Aorta (tissue), 5 donors: ENCODE results near the gene NUP210. TPM values are rescaled to one million over a fixed set of nuclear protein-coding genes. Genes with fewer than 3 reads are reported as not detected.
"Not testable (repeated sequence)": the region's sequence is repeated elsewhere in the genome, so short reads cannot be mapped to it uniquely, and the experiment has no call there.

Experiments used
- ATAC-seq: fragments of 200-7000 bp; cut with Tn5 transposase; one replicate; pipeline ENCODE4 v1.9.1; 2022; ENCODE audit warnings: moderate library complexity; ENCODE audit not compliant: low FRiP score
- DNase-seq, 2 donors: peaks; one replicate each; pipeline ENCODE4 v3.0.0-alpha.2; 2020
- H3K27ac ChIP-seq, 2 donors: one replicate each; pipeline ENCODE4 v1.5.1; 2013; ENCODE audit warnings: low read length in 2 of 2, mild to moderate bottlenecking in 2 of 2, moderate library complexity in 2 of 2, control low read depth in 1 of 2, inconsistent platforms in 1 of 2, low read depth in 1 of 2
- H3K27me3 ChIP-seq, 2 donors: one replicate each; pipeline ENCODE4 v1.6.1; 2013; ENCODE audit warnings: control low read depth in 1 of 2, low read length in 1 of 2, mild to moderate bottlenecking in 1 of 2, moderate library complexity in 1 of 2; ENCODE audit not compliant: insufficient read depth in 2 of 2, control insufficient read depth in 1 of 2
- H3K36me3 ChIP-seq, 2 donors: one replicate each; pipeline ENCODE4 v1.6.1; 2013; ENCODE audit warnings: control low read depth in 1 of 2, low read length in 1 of 2, mild to moderate bottlenecking in 1 of 2; ENCODE audit not compliant: insufficient read depth in 2 of 2, control insufficient read depth in 1 of 2
- H3K4me1 ChIP-seq, 2 donors: one replicate each; pipeline ENCODE4 v1.6.1; 2013; ENCODE audit warnings: low read length in 2 of 2, control low read depth in 1 of 2, mild to moderate bottlenecking in 1 of 2, moderate library complexity in 1 of 2; ENCODE audit not compliant: insufficient read depth in 2 of 2, control insufficient read depth in 1 of 2
- H3K4me3 ChIP-seq, 2 donors: one replicate each; pipeline ENCODE4 v1.5.1; 2013; ENCODE audit warnings: low read length in 2 of 2, control low read depth in 1 of 2, mild to moderate bottlenecking in 1 of 2
- H3K9me3 ChIP-seq: one replicate; pipeline ENCODE4 v1.6.1; 2013; ENCODE audit warnings: mild to moderate bottlenecking, low read length; ENCODE audit not compliant: control insufficient read depth
- WGBS, 2 donors: extraction: QIAGEN DNeasy Blood & Tissue Kit; methylation state at CpG; one replicate each; pipeline ENCODE4 v1.1.7; 2013; 5-methylcytosine and 5-hydroxymethylcytosine counted together
- intact Hi-C, 2 donors: fragments of 100-400 bp; cut with DNase I; formaldehyde crosslinking; loops; one replicate each; pipeline versions ENCODE4 v1.14.2 to v1.15.0; 2022
- polyA plus RNA-seq, 2 donors: library from polyadenylated mRNA; stranded (reverse); fragments of 200-250 nt; gene quantifications; one replicate each; pipeline ENCODE4 v1.2.3, GENCODE V29; 2013
- total RNA-seq, 2 donors: library from RNA; stranded (reverse); fragmentation: NEBNext Ultra II Directional; extraction: Animal tissue kit (Norgen Biotek cat#: 25700); gene quantifications; one replicate each; pipeline ENCODE4 v1.2.1, GENCODE V29; 2021
- donor health status: healthy with polysubstance abuse.
- donor health status: Bipolar disorder and iron deficiency.
- donor health status: DM: no; HTN: no; CAD: no.
- donor health status: DM: no; HTN: no; CAD: no.
- donor health status: DM: yes; HTN: yes; CAD: no.

Gene NUP210
- total and polyA plus RNA-seq, 4 donors = 0.49 to 4.8 (median 1.7) TPM

DNA sequence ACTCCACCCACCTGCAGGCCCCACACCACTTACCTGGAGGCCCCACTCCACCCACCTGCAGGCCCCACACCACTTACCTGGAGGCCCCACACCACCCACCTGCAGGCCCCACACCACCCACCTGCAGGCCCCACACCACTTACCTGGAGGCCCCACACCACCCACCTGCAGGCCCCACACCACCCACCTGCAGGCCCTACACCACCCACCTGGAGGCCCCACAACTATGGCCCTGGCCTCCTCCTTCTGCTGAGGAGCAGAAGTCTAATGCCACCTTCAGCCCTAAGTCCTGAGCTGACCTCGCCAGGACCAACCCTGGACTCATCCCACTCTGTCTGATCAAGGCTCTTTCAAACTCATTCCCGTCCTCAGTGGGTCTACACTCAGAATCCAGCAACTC lies 42.4 kb downstream of the NUP210 start:
- not testable (repeated sequence) for H3K4me3 ChIP-seq, H3K36me3 ChIP-seq, ATAC-seq, H3K27me3 ChIP-seq, H3K4me1 ChIP-seq, DNase-seq, H3K9me3 ChIP-seq, H3K27ac ChIP-seq
- intact Hi-C loops = loop anchor here in 1 of 2 donors (5.0 kb wide), 1 partner anchor 75 kb away; no protein-coding TSS in a partner anchor
- 93 to 94% methylated on average over 2 of the region's 2 CpGs for WGBS, 2 donors

DNA sequence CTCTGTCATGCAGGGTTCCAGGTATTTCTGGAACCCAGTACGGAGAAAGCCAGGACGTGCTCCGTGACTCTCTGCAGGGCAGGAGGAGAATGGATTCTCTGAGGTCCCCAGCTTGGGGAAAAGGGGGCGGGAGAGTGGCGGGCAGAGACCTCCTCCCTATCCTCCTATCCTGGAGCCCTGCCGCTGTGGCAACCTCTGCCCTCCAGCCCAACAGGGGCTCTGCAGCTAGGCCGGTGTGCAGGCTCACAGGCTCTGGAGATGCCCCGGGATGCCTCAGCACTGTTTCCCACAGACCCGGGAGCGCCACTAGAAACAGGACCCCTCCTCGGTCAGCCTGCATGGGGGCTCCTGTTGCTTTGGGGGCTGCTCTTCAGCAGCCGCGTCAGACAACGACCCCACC lies 43.1 kb downstream of the NUP210 start:
- Histone ChIP-seq H3K36me3 (no peaks in the 10 kb centered on the region), H3K9me3 (no peaks in the 10 kb centered on the region), H3K27ac (no peak overlapping the region), H3K4me1 (peaks cover 0 to 2% of the 10 kb centered on the region in 2 donors), H3K4me3 (no peak overlapping the region), H3K27me3 (no peaks in the 10 kb centered on the region)
- no peak for DNase-seq
- intact Hi-C loops = loop anchor here in 1 of 2 donors (5.0 kb wide), 1 partner anchor 75 kb away; no protein-coding TSS in a partner anchor
- 97% methylated on average over 14 of the region's 14 CpGs for WGBS, 2 donors
- ATAC-seq = no peak

DNA sequence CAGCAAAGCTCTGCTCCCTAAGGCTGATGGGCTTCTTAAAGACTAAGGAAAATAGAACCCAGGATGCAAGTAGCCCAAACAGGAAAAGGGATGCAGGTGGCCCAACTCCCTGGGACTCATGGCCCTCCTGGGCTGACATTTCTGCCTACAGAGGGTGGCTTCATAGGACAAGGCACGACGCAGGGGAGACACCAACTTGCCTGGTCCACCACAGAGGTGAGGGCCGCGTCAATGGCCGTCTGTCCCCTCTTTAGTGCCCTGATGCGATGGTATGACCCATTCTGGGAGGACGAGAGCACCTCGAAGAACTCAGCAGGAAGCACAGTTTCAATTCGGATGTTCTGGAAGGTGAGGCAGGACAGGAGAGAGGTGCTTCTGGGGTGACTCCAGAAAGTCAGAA lies 44.0 kb downstream of the NUP210 start:
- WGBS, 2 donors = 95 to 99% methylated on average over 9 of the region's 9 CpGs
- H3K36me3 ChIP-seq = no peaks in the 10 kb centered on the region
- no peak overlapping the region for H3K4me3 ChIP-seq
- peaks cover 0 to 2% of the 10 kb centered on the region in 2 donors for H3K4me1 ChIP-seq
- no peak for ATAC-seq
- no peaks in the 10 kb centered on the region for H3K9me3 ChIP-seq
- intact Hi-C loops = loop anchor here in 1 of 2 donors (5.0 kb wide), 1 partner anchor 76 kb away; no protein-coding TSS in a partner anchor
- H3K27ac ChIP-seq = no peak overlapping the region
- H3K27me3 ChIP-seq = no peaks in the 10 kb centered on the region
- no peak for DNase-seq

DNA sequence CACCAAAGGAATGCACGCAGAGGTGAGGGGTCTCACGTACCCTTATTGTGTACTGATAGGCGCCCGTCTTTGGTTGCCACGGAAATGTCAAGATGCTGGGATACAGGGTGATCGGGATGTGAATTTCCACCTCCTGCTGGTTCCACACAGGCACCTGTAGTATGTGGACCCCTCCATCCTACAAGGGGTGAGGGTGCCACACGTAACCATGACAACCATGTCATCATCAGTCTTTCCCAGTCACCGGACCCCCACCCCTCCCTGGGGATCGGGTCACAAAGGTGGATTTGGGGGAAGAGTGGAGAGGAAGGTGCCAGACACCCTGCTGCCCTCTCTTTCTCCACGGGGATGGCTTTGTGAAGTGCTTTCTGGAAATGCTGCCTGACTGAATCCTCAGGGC lies 44.7 kb downstream of the NUP210 start:
- H3K4me1 ChIP-seq = peaks cover 0 to 2% of the 10 kb centered on the region in 2 donors
- no peaks in the 10 kb centered on the region for H3K36me3 ChIP-seq
- H3K9me3 ChIP-seq = no peaks in the 10 kb centered on the region
- 88 to 91% methylated on average over 10 of the region's 10 CpGs for WGBS, 2 donors
- H3K4me3 ChIP-seq = no peak overlapping the region
- ATAC-seq (no peak), DNase-seq (no peak)
- no peak overlapping the region for H3K27ac ChIP-seq
- intact Hi-C loops = loop anchor here in 1 of 2 donors (5.0 kb wide), 1 partner anchor 77 kb away; no protein-coding TSS in a partner anchor
- no peaks in the 10 kb centered on the region for H3K27me3 ChIP-seq

DNA sequence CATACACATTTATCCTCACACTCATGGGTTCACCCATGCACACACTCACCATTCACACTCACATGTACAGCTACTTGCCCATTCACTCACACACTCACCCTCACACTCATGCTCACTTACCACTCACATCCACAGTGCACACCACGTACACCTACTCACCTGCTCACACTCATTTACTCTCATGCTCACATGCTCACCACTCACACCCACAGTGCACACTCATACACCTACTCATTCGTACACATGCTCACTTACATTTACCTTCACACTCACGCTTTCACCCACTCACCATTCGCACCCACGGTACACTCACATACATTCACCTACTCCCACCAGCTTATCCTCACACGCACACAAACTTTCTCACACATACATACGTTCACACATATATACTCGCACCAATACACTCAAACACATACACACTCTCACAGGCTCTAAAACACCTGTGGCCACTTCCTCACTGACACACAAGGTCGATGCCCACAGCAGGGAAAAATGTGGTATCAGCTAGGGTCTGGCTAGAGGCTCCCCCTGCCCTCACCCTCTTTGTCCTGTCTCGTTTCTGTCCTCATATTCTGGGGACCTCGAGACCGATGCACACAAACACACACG lies 46.0 kb downstream of the NUP210 start:
- H3K4me1 ChIP-seq = no peaks in the 10 kb centered on the region
- no peaks in the 10 kb centered on the region for H3K27me3 ChIP-seq
- H3K9me3 ChIP-seq = no peaks in the 10 kb centered on the region
- ATAC-seq = no peak
- no peak overlapping the region for H3K4me3 ChIP-seq
- no peak overlapping the region for H3K27ac ChIP-seq
- DNase-seq = no peak
- 92 to 94% methylated on average over 13 of the region's 13 CpGs for WGBS, 2 donors
- H3K36me3 ChIP-seq = no peaks in the 10 kb centered on the region
- intact Hi-C loops = no loop called here

DNA sequence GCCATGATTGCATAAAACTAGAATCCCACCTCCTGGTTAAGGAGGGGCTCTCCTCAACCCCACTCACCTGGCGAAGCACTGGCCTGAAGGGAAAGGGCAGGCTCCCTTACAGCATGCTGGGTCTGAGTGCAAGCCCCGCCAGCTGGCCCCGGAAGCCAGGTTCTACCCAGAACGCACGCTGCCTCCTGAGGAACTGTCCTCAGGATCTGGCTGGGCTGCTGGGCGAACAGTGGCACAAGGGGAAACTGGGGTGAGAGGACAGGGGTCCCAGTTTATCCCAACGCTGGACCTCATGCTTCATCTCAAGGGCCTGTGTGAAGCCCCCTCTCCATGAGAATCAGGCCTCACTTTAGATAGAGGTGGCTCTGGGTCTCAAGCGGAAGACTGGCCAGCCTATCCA lies 47.5 kb downstream of the NUP210 start:
- Histone ChIP-seq H3K4me3 (no peak overlapping the region), H3K27ac (no peak overlapping the region), H3K4me1 (no peaks in the 10 kb centered on the region), H3K9me3 (no peaks in the 10 kb centered on the region), H3K36me3 (no peaks in the 10 kb centered on the region), H3K27me3 (no peaks in the 10 kb centered on the region)
- ATAC-seq (no peak), DNase-seq (no peak)
- intact Hi-C loops = no loop called here
- 96 to 98% methylated on average over 8 of the region's 8 CpGs for WGBS, 2 donors

DNA sequence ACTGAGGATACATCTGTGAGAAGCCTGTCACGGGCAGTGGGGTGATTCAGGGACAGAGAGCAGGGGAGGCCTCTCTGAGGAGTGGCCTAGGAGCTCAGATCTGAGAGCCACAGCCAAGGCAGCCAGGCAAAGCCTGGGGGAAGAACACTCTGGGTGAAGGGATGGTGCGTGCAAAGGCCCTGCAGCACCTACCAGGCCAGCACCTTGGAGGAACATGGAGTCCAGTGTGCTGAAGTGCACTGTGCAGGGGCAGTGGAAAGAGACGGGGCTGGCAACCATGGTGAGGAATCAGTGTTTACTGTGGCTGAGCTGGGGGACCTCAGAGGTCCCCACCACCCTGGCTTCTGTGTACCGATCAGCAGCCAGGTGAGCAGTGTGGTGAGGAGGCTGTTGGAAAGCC lies 48.0 kb downstream of the NUP210 start:
- DNase-seq (no peak), ATAC-seq (no peak)
- no peaks in the 10 kb centered on the region for H3K36me3 ChIP-seq
- H3K4me3 ChIP-seq = no peak overlapping the region
- intact Hi-C loops = no loop called here
- H3K4me1 ChIP-seq = no peaks in the 10 kb centered on the region
- no peaks in the 10 kb centered on the region for H3K27me3 ChIP-seq
- WGBS, 2 donors = 96 to 98% methylated on average over 4 of the region's 4 CpGs
- no peaks in the 10 kb centered on the region for H3K9me3 ChIP-seq
- no peak overlapping the region for H3K27ac ChIP-seq

DNA sequence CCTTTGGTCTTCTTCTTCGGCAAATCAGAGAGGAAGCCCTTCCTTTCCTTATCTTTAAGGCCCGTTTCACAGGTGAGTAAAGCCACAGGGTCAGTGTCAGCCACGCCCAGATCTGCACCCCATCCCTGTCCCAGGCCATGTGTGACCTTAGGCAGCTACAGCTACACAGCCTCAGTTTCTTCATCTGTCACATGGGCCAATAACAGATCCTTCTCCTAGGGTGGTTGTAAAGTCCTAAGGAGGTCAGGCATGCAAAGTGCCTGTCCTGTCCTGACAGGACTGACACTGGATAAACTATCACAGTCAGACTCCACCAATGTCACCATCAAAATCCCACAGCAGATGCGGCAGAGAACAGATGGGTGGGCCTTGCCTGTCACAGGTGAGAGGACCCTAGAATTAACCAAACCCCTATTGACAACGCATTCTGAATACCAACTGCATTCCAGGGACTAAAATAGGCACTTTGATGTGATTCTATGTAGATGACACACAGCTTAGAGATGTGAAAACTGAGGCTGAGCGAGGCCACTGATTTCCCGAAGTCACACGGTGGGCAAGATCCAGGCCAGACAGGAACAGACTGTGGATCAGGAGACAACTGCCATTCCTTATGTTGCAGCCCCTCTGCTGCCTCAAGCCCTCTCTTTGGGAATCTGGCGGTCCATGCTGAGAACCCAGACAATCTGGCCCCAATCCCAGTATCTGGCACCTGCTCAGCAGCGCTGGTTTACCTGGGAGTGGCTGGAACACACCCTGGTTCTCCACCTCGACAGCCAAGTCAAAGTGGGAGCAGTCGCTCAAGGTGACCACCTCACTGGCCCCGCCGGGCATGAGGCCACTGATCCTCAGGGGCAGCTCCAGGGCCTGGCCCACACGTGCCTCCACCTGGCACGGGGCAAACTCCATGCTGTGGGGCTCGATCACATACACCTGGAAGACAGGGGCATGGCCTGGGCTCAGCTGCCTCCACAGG lies 48.7 kb downstream of the NUP210 start:
- H3K9me3 ChIP-seq = no peaks in the 10 kb centered on the region
- 91 to 93% methylated on average over 17 of the region's 17 CpGs for WGBS, 2 donors
- no peaks in the 10 kb centered on the region for H3K36me3 ChIP-seq
- H3K4me3 ChIP-seq = no peak overlapping the region
- intact Hi-C loops = no loop called here
- DNase-seq (no peak), ATAC-seq (no peak)
- no peaks in the 10 kb centered on the region for H3K4me1 ChIP-seq
- H3K27ac ChIP-seq = no peak overlapping the region
- no peaks in the 10 kb centered on the region for H3K27me3 ChIP-seq
